Adrenal gland (tissue), 5 donors: ENCODE data around the gene TICAM1.

Experiments
- CTCF ChIP-seq, 6 experiments: fragments of 450-650 bp in 4 of 6; fragments of 200-600 bp in 2 of 6; sonication (generic) in 1 of 6; IDR thresholded peaks; 1 replicate in 5 of 6; 2 replicates in 1 of 6; pipeline versions ENCODE4 v1.5.1 to v1.8.0; 2016 to 2021; ENCODE audit warnings: antibody characterized with exemption in 6 of 6, mild to moderate bottlenecking in 2 of 6, moderate library complexity in 1 of 6
- POLR2A ChIP-seq, 2 donors: fragments of 450-650 bp; IDR thresholded peaks; one replicate each; pipeline ENCODE4 v1.6.1; 2017; ENCODE audit warnings: antibody characterized with exemption in 2 of 2, mild to moderate bottlenecking in 2 of 2, moderate library complexity in 1 of 2
- donor health status: DM: no; HTN: no; CAD: no.

GRCh38 chr19:4816202-4816949 is 15.1 kb downstream of the TICAM1 start:
- TF ChIP-seq CTCF (IDR thresholded peaks at IDR 0.05) (no peak), POLR2A (IDR thresholded peaks at IDR 0.05) (no peak)
